Smooth muscle cell (in vitro differentiated cells): ENCODE measurements around the gene GOSR2. TPM values are rescaled to one million over a fixed set of nuclear protein-coding genes. Genes with fewer than 3 reads are reported as not detected.

Experiments
- DNase-seq: peaks from one replicate; lab custom pipeline; 2025; ENCODE audit not compliant: unreplicated experiment; lab: John Stamatoyannopoulos, UW
- H2AFZ ChIP-seq: fragments of 200-600 bp; sonication (generic); 2 replicates; pipeline ENCODE4 v1.6.0; 2016; ENCODE audit warnings: antibody characterized with exemption, low read depth, mild to moderate bottlenecking
- H3F3A ChIP-seq: fragments of 200-600 bp; sonication (generic); 2 replicates; pipeline ENCODE4 v1.6.0; 2017; ENCODE audit warnings: antibody characterized with exemption, low read depth
- H3K27ac ChIP-seq: fragments of 200-600 bp; sonication (generic); 2 replicates; pipeline ENCODE4 v1.5.1; 2016; ENCODE audit warnings: low read depth, mild to moderate bottlenecking
- H3K27me3 ChIP-seq: fragments of 200-600 bp; sonication (generic); 2 replicates; pipeline ENCODE4 v1.6.1; 2016; ENCODE audit warnings: low read depth, mild to moderate bottlenecking
- H3K36me3 ChIP-seq: fragments of 200-600 bp; sonication (generic); 2 replicates; pipeline ENCODE4 v1.5.1; 2016; ENCODE audit warnings: low read depth
- H3K4me1 ChIP-seq: fragments of 200-600 bp; sonication (generic); 2 replicates; pipeline ENCODE4 v1.5.1; 2016; ENCODE audit warnings: low read depth
- H3K4me2 ChIP-seq: fragments of 200-600 bp; sonication (generic); 2 replicates; pipeline ENCODE4 v1.6.0; 2016; ENCODE audit warnings: mild to moderate bottlenecking
- H3K4me3 ChIP-seq: fragments of 200-600 bp; sonication (generic); 2 replicates; pipeline ENCODE4 v1.5.1; 2016; ENCODE audit warnings: mild to moderate bottlenecking
- H3K79me2 ChIP-seq: fragments of 200-600 bp; sonication (generic); 2 replicates; pipeline ENCODE4 v1.6.0; 2016; ENCODE audit warnings: low read depth, mild to moderate bottlenecking
- H3K9ac ChIP-seq: fragments of 200-600 bp; sonication (generic); 2 replicates; pipeline ENCODE4 v1.6.0; 2016; ENCODE audit warnings: low read depth
- H3K9me3 ChIP-seq: fragments of 200-600 bp; sonication (generic); replicated peaks from 2 replicates; pipeline ENCODE4 v1.5.1; 2016; ENCODE audit warnings: low read depth
- H4K20me1 ChIP-seq: fragments of 200-600 bp; sonication (generic); 2 replicates; pipeline ENCODE4 v1.6.0; 2016; ENCODE audit warnings: low read depth
- WGBS: methylation state at CpG from one replicate; pipeline ENCODE4 v1.1.7; 2016; ENCODE audit warnings: low lambda C conversion rate; 5-methylcytosine and 5-hydroxymethylcytosine counted together
- polyA plus RNA-seq: library from polyadenylated mRNA; unstranded; fragments of >200 nt; fragmentation: Nextera tagmentation; extraction: Ambion mirVana; gene quantifications from 2 replicates; pipeline ENCODE4 v1.2.1, GENCODE V29; 2016
- total RNA-seq: library from RNA; depleted of rRNA; stranded (reverse); fragments of >200 nt; gene quantifications from 2 replicates; pipeline ENCODE4 v1.2.3, GENCODE V29; 2014
- TF ChIP-seq, protein P1 (sequence below): fragments of 200-600 bp; sonication (generic); IDR thresholded peaks from 2 replicates; pipeline ENCODE4 v1.5.1; 2017; ENCODE audit warnings: borderline replicate concordance, mild to moderate bottlenecking, antibody characterized with exemption; ENCODE audit not compliant: insufficient read depth, poor library complexity, severe bottlenecking

GOSR2 gene
- total and polyA plus RNA-seq, 2 experiments from 2014 or later, result 38.0 to 64.5 TPM

- H3K4me2 ChIP-seq, result no peak overlapping the region
- H3K4me1 ChIP-seq, result no peaks in the 10 kb centered on the region
- H3K4me3 ChIP-seq, result no peak overlapping the region
- H3K27me3 ChIP-seq, result no peaks in the 10 kb centered on the region
- no peaks in the 10 kb centered on the region for H3K9me3 ChIP-seq
- 92% methylated on average over 5 of the region's 5 CpGs for WGBS
- H2AFZ ChIP-seq, result no peak overlapping the region
- H3K27ac ChIP-seq, result no peak overlapping the region
- no peaks in the 10 kb centered on the region for H4K20me1 ChIP-seq
- no peak overlapping the region for H3K9ac ChIP-seq
- H3K36me3 ChIP-seq, result no peaks in the 10 kb centered on the region
- no peaks in the 10 kb centered on the region for H3F3A ChIP-seq
- H3K79me2 ChIP-seq, result no peaks in the 10 kb centered on the region
- TF ChIP-seq, protein P1, sequence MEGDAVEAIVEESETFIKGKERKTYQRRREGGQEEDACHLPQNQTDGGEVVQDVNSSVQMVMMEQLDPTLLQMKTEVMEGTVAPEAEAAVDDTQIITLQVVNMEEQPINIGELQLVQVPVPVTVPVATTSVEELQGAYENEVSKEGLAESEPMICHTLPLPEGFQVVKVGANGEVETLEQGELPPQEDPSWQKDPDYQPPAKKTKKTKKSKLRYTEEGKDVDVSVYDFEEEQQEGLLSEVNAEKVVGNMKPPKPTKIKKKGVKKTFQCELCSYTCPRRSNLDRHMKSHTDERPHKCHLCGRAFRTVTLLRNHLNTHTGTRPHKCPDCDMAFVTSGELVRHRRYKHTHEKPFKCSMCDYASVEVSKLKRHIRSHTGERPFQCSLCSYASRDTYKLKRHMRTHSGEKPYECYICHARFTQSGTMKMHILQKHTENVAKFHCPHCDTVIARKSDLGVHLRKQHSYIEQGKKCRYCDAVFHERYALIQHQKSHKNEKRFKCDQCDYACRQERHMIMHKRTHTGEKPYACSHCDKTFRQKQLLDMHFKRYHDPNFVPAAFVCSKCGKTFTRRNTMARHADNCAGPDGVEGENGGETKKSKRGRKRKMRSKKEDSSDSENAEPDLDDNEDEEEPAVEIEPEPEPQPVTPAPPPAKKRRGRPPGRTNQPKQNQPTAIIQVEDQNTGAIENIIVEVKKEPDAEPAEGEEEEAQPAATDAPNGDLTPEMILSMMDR, result no peak
- DNase-seq, result no peak
Observed at GRCh38 chr17:46898860-46899259, 24.1 kb upstream of the GOSR2 start.

DNA sequence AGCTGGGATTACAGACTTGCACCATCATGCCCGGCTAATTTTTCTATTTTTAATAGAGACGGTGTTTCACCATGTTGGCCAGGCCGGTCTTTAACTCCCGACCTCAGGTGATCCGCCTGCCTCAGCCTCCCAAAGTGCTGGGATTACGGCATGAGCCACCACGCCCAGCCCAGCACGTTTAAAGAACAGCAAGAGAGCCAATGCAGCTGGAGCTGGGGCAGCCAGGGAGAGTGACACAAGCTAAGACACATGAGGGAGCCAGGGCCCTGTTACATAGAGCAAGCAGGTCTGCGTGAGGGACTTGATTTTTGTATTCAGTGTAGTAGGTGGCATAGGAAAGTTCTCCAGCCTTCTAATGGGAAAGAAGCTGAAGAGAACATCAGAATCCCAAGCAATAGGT lies 21.7 kb upstream of the GOSR2 start:
- TF ChIP-seq, protein P1, result no peak
- Histone ChIP-seq H3K27me3 (no peaks in the 10 kb centered on the region), H3K9me3 (no peaks in the 10 kb centered on the region), H2AFZ (no peak overlapping the region), H3K4me1 (no peaks in the 10 kb centered on the region), H3K36me3 (no peaks in the 10 kb centered on the region), H4K20me1 (no peaks in the 10 kb centered on the region), H3F3A (no peaks in the 10 kb centered on the region), H3K79me2 (no peaks in the 10 kb centered on the region), H3K9ac (no peak overlapping the region), H3K4me3 (no peak overlapping the region), H3K27ac (no peak overlapping the region), H3K4me2 (no peak overlapping the region)
- no peak for DNase-seq
- 86% methylated on average over 9 of the region's 9 CpGs for WGBS

DNA sequence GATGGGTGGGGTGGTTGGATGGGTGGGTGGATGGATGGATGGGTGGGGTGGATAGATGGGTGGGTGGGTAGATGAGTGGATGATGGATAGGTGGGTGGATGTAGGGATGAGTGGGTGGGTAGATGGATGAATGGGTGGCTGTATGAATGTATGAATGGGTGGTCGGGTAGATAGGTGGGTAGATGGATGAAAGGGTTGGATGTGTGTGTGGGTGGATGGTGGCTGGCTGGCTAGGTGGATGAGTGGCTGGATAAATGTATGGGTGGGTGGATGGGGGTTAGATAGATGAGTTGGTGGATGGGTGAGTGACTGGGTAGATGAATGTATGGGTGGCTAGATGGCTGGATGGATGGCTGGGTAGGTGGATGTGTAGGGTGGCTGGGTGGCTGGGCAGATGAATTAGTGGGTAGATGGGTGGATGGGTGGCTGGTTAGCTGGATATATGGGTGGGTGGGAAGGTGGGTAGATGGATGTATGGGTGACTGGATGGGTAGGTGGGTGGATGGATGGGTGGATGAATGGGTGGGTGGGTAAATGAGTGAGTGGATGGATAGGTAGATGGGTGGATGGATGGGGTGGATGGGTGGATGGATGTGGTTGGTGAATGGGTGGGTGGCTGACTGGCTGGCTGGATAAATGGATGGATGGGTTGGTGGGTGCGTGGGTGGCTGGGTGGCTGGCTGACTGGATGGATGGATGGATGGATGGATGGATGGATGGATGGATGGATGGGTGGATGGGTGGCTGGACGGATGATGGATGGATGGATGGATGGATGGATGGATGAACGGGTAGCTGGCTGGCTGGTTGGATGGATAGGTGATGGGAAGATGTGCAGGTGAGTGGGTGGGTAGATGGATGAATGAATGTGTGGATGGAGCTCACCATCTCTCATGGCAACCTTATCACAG lies 18.9 kb upstream of the GOSR2 start:
- H3F3A ChIP-seq, result no peaks in the 10 kb centered on the region
- H3K36me3 ChIP-seq, result no peaks in the 10 kb centered on the region
- H3K27me3 ChIP-seq, result no peaks in the 10 kb centered on the region
- H3K4me2 ChIP-seq, result no peak overlapping the region
- TF ChIP-seq, protein P1, result no peak
- 83% methylated on average over 2 of the region's 4 CpGs for WGBS
- no peak overlapping the region for H3K4me3 ChIP-seq
- no peaks in the 10 kb centered on the region for H3K9me3 ChIP-seq
- H3K79me2 ChIP-seq, result no peaks in the 10 kb centered on the region
- no peaks in the 10 kb centered on the region for H4K20me1 ChIP-seq
- H3K9ac ChIP-seq, result no peak overlapping the region
- H3K27ac ChIP-seq, result no peak overlapping the region
- no peaks in the 10 kb centered on the region for H3K4me1 ChIP-seq
- no peak for DNase-seq
- no peak overlapping the region for H2AFZ ChIP-seq
